Measurements from ENCODE around the gene F2. TPM values are rescaled to one million over a fixed set of nuclear protein-coding genes. Genes with fewer than 3 reads are reported as not detected.

F2 gene
- total and polyA plus RNA-seq, 4 donors, result 631 to 1,505 (median 1,232) TPM

GRCh38 chr11:46761807-46762206 lies 42.8 kb downstream of the F2 start:
- no peak for TF ChIP-seq MAX (IDR thresholded peaks at IDR 0.05)
- no peak for TF ChIP-seq CTCF (IDR thresholded peaks at IDR 0.05; ENCODE audit: low read depth, low read length, missing input control)
- no peak for TF ChIP-seq SP1 (IDR thresholded peaks at IDR 0.05)
- TF ChIP-seq REST (IDR thresholded peaks at IDR 0.05), result no peak
- TF ChIP-seq FOXA1 (IDR thresholded peaks at IDR 0.05), result no peak
- TF ChIP-seq RAD21 (IDR thresholded peaks at IDR 0.05), result no peak
- TF ChIP-seq EGR1 (IDR thresholded peaks at IDR 0.05; ENCODE audit: low read depth in 2 of 2), result no peak
- TF ChIP-seq FOXA2 (IDR thresholded peaks at IDR 0.05), result no peak
- TF ChIP-seq ZBTB33 (IDR thresholded peaks at IDR 0.05), result no peak
- no peak for TF ChIP-seq YY1 (IDR thresholded peaks at IDR 0.05)
- TF ChIP-seq HNF4A (conservative IDR thresholded peaks at IDR 0.05), result no peak
- no peak for TF ChIP-seq HNF4G (IDR thresholded peaks at IDR 0.05)
- Histone ChIP-seq H3K27ac (ENCODE audit: low read depth in 1 of 2, low read length in 2 of 2) (no peak overlapping the region), H3K27me3 (ENCODE audit: control insufficient read depth in 4 of 4, insufficient read depth in 4 of 4, low read length in 3 of 4) (no peaks in the 10 kb centered on the region), H3K9me3 (ENCODE audit: control insufficient read depth in 4 of 4, low read length in 3 of 4) (no peaks in the 10 kb centered on the region), H3K4me1 (ENCODE audit: control insufficient read depth in 4 of 4, insufficient read depth in 4 of 4, low read length in 3 of 4) (no peaks in the 10 kb centered on the region), H3K9ac (ENCODE audit: low read depth in 1 of 2, low read length in 2 of 2) (no peak overlapping the region), H3K4me3 (ENCODE audit: low read depth in 1 of 3, low read length in 3 of 3) (no peak overlapping the region), H3K36me3 (ENCODE audit: control insufficient read depth in 4 of 4, insufficient read depth in 3 of 4, low read depth in 1 of 4, low read length in 3 of 4) (peaks cover 18 to 55% (median 42%) of the 10 kb centered on the region in 4 donors)
- no peak for DNase-seq (ENCODE audit: low spot score)
- 96% methylated on average over 4 of the region's 4 CpGs for WGBS

GRCh38 chr11:46762248-46762647 lies 43.2 kb downstream of the F2 start:
- TF ChIP-seq CTCF (IDR thresholded peaks at IDR 0.05; ENCODE audit: low read depth, low read length, missing input control), result no peak
- Histone ChIP-seq H3K27me3 (ENCODE audit: control insufficient read depth in 4 of 4, insufficient read depth in 4 of 4, low read length in 3 of 4) (no peaks in the 10 kb centered on the region), H3K9ac (ENCODE audit: low read depth in 1 of 2, low read length in 2 of 2) (no peak overlapping the region), H3K27ac (ENCODE audit: low read depth in 1 of 2, low read length in 2 of 2) (no peak overlapping the region), H3K36me3 (ENCODE audit: control insufficient read depth in 4 of 4, insufficient read depth in 3 of 4, low read depth in 1 of 4, low read length in 3 of 4) (peaks cover 18 to 55% (median 42%) of the 10 kb centered on the region in 4 donors), H3K4me1 (ENCODE audit: control insufficient read depth in 4 of 4, insufficient read depth in 4 of 4, low read length in 3 of 4) (no peaks in the 10 kb centered on the region), H3K4me3 (ENCODE audit: low read depth in 1 of 3, low read length in 3 of 3) (no peak overlapping the region), H3K9me3 (ENCODE audit: control insufficient read depth in 4 of 4, low read length in 3 of 4) (no peaks in the 10 kb centered on the region)
- DNase-seq (ENCODE audit: low spot score), result no peak

Data from liver (tissue), 9 donors.